IMR-90 (cell line): ENCODE data around the gene RIC8A. TPM values are rescaled to one million over a fixed set of nuclear protein-coding genes. Genes with fewer than 3 reads are reported as not detected.
A peak's percentile ranks its signal among the peaks of the same experiment; 100 is the strongest.

Experiments used
- ATAC-seq: fragments of 200-7000 bp; cut with Tn5 transposase; 2 replicates; pipeline ENCODE4 v1.9.1; 2020; ENCODE audit warnings: low read depth, mild to moderate bottlenecking, moderate library complexity
- BruUV-seq: library from RNA; stranded (reverse); fragments of 400-500 nt; replicated peaks from 2 replicates; lab custom pipeline; 2021; lab: Mats Ljungman, UMichigan
- CTCF ChIA-PET: fragments of 300-600 bp; formaldehyde crosslinking; extraction: SDS; loops from one replicate; lab custom pipeline; 2021; ENCODE audit warnings: antibody characterized with exemption; lab: Yijun Ruan, JAX
- POLR2A ChIA-PET: fragments of 300-600 bp; sonication (Branson Sonifier 250); formaldehyde crosslinking; loops from one replicate; lab custom pipeline; 2022; ENCODE audit warnings: antibody characterized with exemption; ENCODE audit not compliant: unreplicated experiment; lab: Charles Lee
- DNase-seq: peaks from one replicate; pipeline ENCODE4 v3.0.0; 2013
- H2AFZ ChIP-seq: replicated peaks from 2 replicates; pipeline ENCODE3; 2013; ENCODE audit warnings: low read length, mild to moderate bottlenecking; ENCODE audit not compliant: poor library complexity
- H2AK5ac ChIP-seq: 2 replicates; pipeline ENCODE4 v1.6.1; 2013; ENCODE audit warnings: low read depth, low read length, inconsistent platforms
- H2AK9ac ChIP-seq: replicated peaks from 2 replicates; pipeline ENCODE3; 2013; ENCODE audit warnings: mild to moderate bottlenecking, low read depth, low read length, moderate library complexity; ENCODE audit not compliant: poor library complexity
- H2BK120ac ChIP-seq: 2 replicates; pipeline ENCODE4 v1.6.1; 2013; ENCODE audit warnings: low read depth, low read length, inconsistent platforms
- H2BK15ac ChIP-seq: 3 replicates; pipeline ENCODE4 v1.6.1; 2013; ENCODE audit warnings: low read depth, low read length, inconsistent platforms
- H2BK20ac ChIP-seq: 2 replicates; pipeline ENCODE4 v1.6.1; 2013; ENCODE audit warnings: low read depth, mild to moderate bottlenecking, inconsistent platforms, low read length, moderate library complexity
- H2BK5ac ChIP-seq: 2 replicates; pipeline ENCODE4 v1.6.1; 2013; ENCODE audit warnings: mild to moderate bottlenecking, low read depth, low read length, inconsistent platforms; ENCODE audit not compliant: poor library complexity, severe bottlenecking
- H3K14ac ChIP-seq: replicated peaks from 2 replicates; pipeline ENCODE4 v1.6.1; 2013; ENCODE audit warnings: low read depth, low read length, inconsistent platforms
- H3K18ac ChIP-seq: 2 replicates; pipeline ENCODE4 v1.6.1; 2013; ENCODE audit warnings: low read depth, low read length, control low read depth
- H3K23ac ChIP-seq: 2 replicates; pipeline ENCODE4 v1.6.1; 2013; ENCODE audit warnings: low read depth, low read length, inconsistent platforms
- H3K27ac ChIP-seq: 2 replicates; pipeline ENCODE4 v1.5.1; 2013; ENCODE audit warnings: mild to moderate bottlenecking, control low read depth, low read length; ENCODE audit not compliant: insufficient read depth
- H3K27me3 ChIP-seq: 2 replicates; pipeline ENCODE4 v1.6.1; 2013; ENCODE audit warnings: low read length; ENCODE audit not compliant: control insufficient read depth, insufficient read depth
- H3K36me3 ChIP-seq: 2 replicates; pipeline ENCODE4 v1.6.1; 2013; ENCODE audit warnings: low read length, mixed read lengths; ENCODE audit not compliant: control insufficient read depth, insufficient read depth
- H3K4ac ChIP-seq: 2 replicates; pipeline ENCODE4 v1.6.1; 2013; ENCODE audit warnings: low read depth, low read length, inconsistent platforms
- H3K4me1 ChIP-seq: 2 replicates; pipeline ENCODE4 v1.6.1; 2013; ENCODE audit warnings: low read length, mixed read lengths; ENCODE audit not compliant: control insufficient read depth, insufficient read depth
- H3K4me2 ChIP-seq: 2 replicates; pipeline ENCODE4 v1.6.1; 2013; ENCODE audit warnings: low read depth, mild to moderate bottlenecking, control low read depth, low read length, moderate library complexity
- H3K4me3 ChIP-seq: 2 replicates; pipeline ENCODE4 v1.5.1; 2013; ENCODE audit warnings: low read depth, mild to moderate bottlenecking, control low read depth, low read length, moderate library complexity; ENCODE audit not compliant: insufficient read depth
- H3K56ac ChIP-seq: 2 replicates; pipeline ENCODE4 v1.6.1; 2013; ENCODE audit warnings: low read length, inconsistent platforms; ENCODE audit not compliant: insufficient read depth; ENCODE audit errors: extremely low read depth
- H3K79me1 ChIP-seq, 2 experiments: 2 replicates each; pipeline ENCODE4 v1.6.1; 2013; ENCODE audit warnings: low read length in 2 of 2, inconsistent platforms in 1 of 2, low read depth in 1 of 2
- H3K9ac ChIP-seq: 2 replicates; pipeline ENCODE4 v1.6.1; 2013; ENCODE audit warnings: low read depth, low read length, control low read depth
- H3K9me1 ChIP-seq: 2 replicates; pipeline ENCODE4 v1.6.1; 2013; ENCODE audit warnings: low read length, inconsistent platforms; ENCODE audit not compliant: insufficient read depth
- H3K9me3 ChIP-seq: 2 replicates; pipeline ENCODE4 v1.6.1; 2013; ENCODE audit warnings: low read length; ENCODE audit not compliant: control insufficient read depth, insufficient read depth
- H4K20me1 ChIP-seq: 2 replicates; pipeline ENCODE4 v1.6.1; 2013; ENCODE audit warnings: low read length, inconsistent platforms; ENCODE audit not compliant: insufficient read depth
- H4K5ac ChIP-seq: 2 replicates; pipeline ENCODE4 v1.6.1; 2013; ENCODE audit warnings: mild to moderate bottlenecking, low read depth, low read length, control low read depth
- H4K8ac ChIP-seq, 2 experiments: 2 replicates each; pipeline ENCODE4 v1.6.1; 2013; ENCODE audit warnings: low read depth in 2 of 2, low read length in 2 of 2, control low read depth in 1 of 2, inconsistent platforms in 1 of 2
- H4K91ac ChIP-seq: 2 replicates; pipeline ENCODE4 v1.6.1; 2013; ENCODE audit warnings: low read depth, low read length, inconsistent platforms; ENCODE audit not compliant: insufficient read depth
- BHLHE40 ChIP-seq: fragments of 150-350 bp; IDR thresholded peaks from 2 replicates; pipeline ENCODE4 v1.6.1; 2016; ENCODE audit warnings: mild to moderate bottlenecking, low read depth, low read length
- CEBPB ChIP-seq: IDR thresholded peaks from 2 replicates; pipeline ENCODE4 v1.6.1; 2012; ENCODE audit warnings: low read depth, low read length, improper control_type of control experiment
- CHD1 ChIP-seq: IDR thresholded peaks from 2 replicates; pipeline ENCODE4 v1.6.1; 2012; ENCODE audit warnings: low read depth, low read length, improper control_type of control experiment
- CTCF ChIP-seq: conservative IDR thresholded peaks from 2 replicates; pipeline ENCODE4 v1.5.1; 2012; ENCODE audit warnings: mild to moderate bottlenecking, low read depth, low read length, improper control_type of control experiment
- ELK1 ChIP-seq: fragments of 150-350 bp; IDR thresholded peaks from 2 replicates; pipeline ENCODE4 v1.6.1; 2016; ENCODE audit warnings: low read depth, mild to moderate bottlenecking, low read length, moderate library complexity, borderline replicate concordance
- MAFK ChIP-seq: IDR thresholded peaks from 2 replicates; pipeline ENCODE4 v1.6.1; 2012; ENCODE audit warnings: low read depth, low read length, improper control_type of control experiment
- MAZ ChIP-seq: IDR thresholded peaks from 2 replicates; pipeline ENCODE4 v1.6.1; 2012; ENCODE audit warnings: low read depth, mild to moderate bottlenecking, low read length, improper control_type of control experiment, moderate library complexity, borderline replicate concordance
- MXI1 ChIP-seq: IDR thresholded peaks from 2 replicates; pipeline ENCODE4 v1.6.1; 2012; ENCODE audit warnings: low read depth, mild to moderate bottlenecking, low read length, moderate library complexity, borderline replicate concordance
- NFE2L2 ChIP-seq: fragments of 150-350 bp; IDR thresholded peaks from 2 replicates; pipeline ENCODE4 v1.6.1; 2016; ENCODE audit warnings: low read depth, mild to moderate bottlenecking, low read length
- POLR2A ChIP-seq: IDR thresholded peaks from 2 replicates; pipeline ENCODE4 v1.6.1; 2012; ENCODE audit warnings: mild to moderate bottlenecking, low read depth, low read length
- RAD21 ChIP-seq: IDR thresholded peaks from 2 replicates; pipeline ENCODE4 v1.6.1; 2012; ENCODE audit warnings: low read length, improper control_type of control experiment
- RCOR1 ChIP-seq: IDR thresholded peaks from 2 replicates; pipeline ENCODE4 v1.6.1; 2012; ENCODE audit warnings: mild to moderate bottlenecking, low read length, improper control_type of control experiment; ENCODE audit not compliant: insufficient replicate concordance
- RFX5 ChIP-seq: IDR thresholded peaks from 2 replicates; pipeline ENCODE4 v1.8.0; 2012; ENCODE audit warnings: low read depth, mild to moderate bottlenecking, low read length, moderate library complexity
- SMC3 ChIP-seq: fragments of 150-350 bp; IDR thresholded peaks from 2 replicates; pipeline ENCODE4 v1.6.1; 2016; ENCODE audit warnings: low read depth, mild to moderate bottlenecking, antibody characterized with exemption, low read length, moderate library complexity
- USF2 ChIP-seq: fragments of 150-350 bp; IDR thresholded peaks from 2 replicates; pipeline ENCODE4 v1.6.1; 2017; ENCODE audit warnings: mild to moderate bottlenecking, antibody characterized with exemption, low read length, low read depth
- whole genome bisulfite sequencing, 2 experiments: methylation state at CpG; one replicate each; pipeline versions ENCODE4 v1.1.5 to v1.1.7; 2013; ENCODE audit warnings: missing lambda C conversion rate in 2 of 2; ENCODE audit not compliant: insufficient read length in 1 of 2; ENCODE audit errors: extremely low coverage in 2 of 2; 5-methylcytosine and 5-hydroxymethylcytosine counted together
- dilution Hi-C: fragments of 300-500 bp; cut with HindIII; formaldehyde crosslinking; loops from one replicate; pipeline ENCODE4 v1.14.3; 2018; ENCODE audit warnings: low sequenced_read_pairs; ENCODE audit not compliant: unreplicated experiment
- in situ Hi-C: fragments of 300-500 bp; cut with MboI; formaldehyde crosslinking; loops from 3 replicates; pipeline ENCODE4 v1.14.3; 2019; ENCODE audit warnings: low sequenced_read_pairs, inconsistent platforms, mixed read lengths
- intact Hi-C: fragments of 100-400 bp; cut with micrococcal nuclease; formaldehyde crosslinking; loops from 2 replicates; pipeline ENCODE4 v1.10.0; 2022
- polyA plus RNA-seq, 3 experiments: library from polyadenylated mRNA; depleted of rRNA; stranded (reverse); fragments of >200 nt; gene quantifications; 2 replicates each; pipeline ENCODE4 v1.2.3, GENCODE V29; 2012; ENCODE audit warnings: low replicate concordance in 1 of 3
- total RNA-seq: library from RNA; depleted of rRNA; stranded (reverse); fragments of >200 nt; gene quantifications from 2 replicates; pipeline ENCODE4 v1.2.3, GENCODE V29; 2012

RIC8A gene
- total and polyA plus RNA-seq, 2 of the 4 experiments (the other 2 are of a cell fraction): 129 to 188 TPM

DNA sequence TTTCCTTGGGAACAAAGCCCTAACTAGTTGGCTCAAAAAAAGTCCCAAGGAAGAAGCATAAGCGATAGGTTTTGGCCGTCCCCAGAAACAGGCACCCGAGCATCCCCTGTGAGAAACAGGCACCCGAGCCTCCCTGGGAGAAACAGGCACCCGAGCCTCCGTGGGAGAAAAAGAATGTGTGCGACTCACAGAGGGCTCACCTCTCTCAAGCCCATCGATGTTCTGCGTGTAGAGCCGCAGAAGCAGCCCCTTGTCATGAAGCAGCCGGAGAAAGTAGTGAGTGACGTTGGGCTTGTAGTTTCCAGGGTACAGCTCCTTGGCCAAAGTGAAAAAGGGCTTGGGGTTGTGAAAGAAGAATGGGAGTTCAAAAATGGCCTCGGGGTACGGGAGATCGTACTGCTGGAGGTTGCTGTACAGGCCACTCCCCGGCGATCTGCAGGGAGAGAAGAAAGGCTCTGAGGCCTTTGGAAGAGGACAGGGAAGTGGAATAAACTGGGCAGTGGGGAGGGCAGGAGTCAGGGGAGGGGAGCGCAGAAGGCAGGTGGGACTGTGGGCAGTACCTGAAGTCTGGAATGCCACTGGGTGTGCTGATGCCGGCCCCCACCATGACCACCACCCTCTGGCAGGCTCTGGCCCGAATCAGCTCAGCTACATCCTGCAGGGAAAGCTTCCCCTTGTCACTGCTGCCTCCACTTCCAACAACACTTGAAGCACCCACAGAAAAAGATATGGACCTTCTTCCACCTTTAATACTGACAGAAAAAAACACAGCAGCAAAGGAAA, 25.5 kb downstream of the RIC8A start:
- in situ Hi-C loops: no loop called here
- Histone ChIP-seq H3K27me3 (no peaks in the 10 kb centered on the region), H3K9ac (no peak overlapping the region)
- no peak for TF ChIP-seq POLR2A
- no peak for TF ChIP-seq CHD1
- TF ChIP-seq USF2: no peak
- TF ChIP-seq BHLHE40: no peak
- no peak for TF ChIP-seq RAD21
- TF ChIP-seq NFE2L2: no peak
- TF ChIP-seq RCOR1: no peak
- no peak for TF ChIP-seq CEBPB
- no peak for TF ChIP-seq MXI1
- no peak for TF ChIP-seq MAZ
- TF ChIP-seq CTCF: no peak
- TF ChIP-seq RFX5: no peak
- no peak for TF ChIP-seq MAFK
- TF ChIP-seq ELK1: no peak
- TF ChIP-seq SMC3: no peak

More for the DNA sequence above, 25.5 kb downstream of the RIC8A start:
- no peak for ATAC-seq
- WGBS, 2 experiments: 98% methylated on average over 11 of the region's 20 CpGs; no CpG with 5 or more reads in 1 of the 2 experiments
- Histone ChIP-seq H3K4me1 (peaks cover 2% of the 10 kb centered on the region), H2BK5ac (no peak overlapping the region), H2AK9ac (peak overlapping the region; percentile 13), H3K56ac (no peak overlapping the region), H3K9me3 (no peaks in the 10 kb centered on the region), H4K91ac (no peak overlapping the region), H3K14ac (no peak overlapping the region), H3K4me3 (no peak overlapping the region), H3K9me1 (no peaks in the 10 kb centered on the region), H2BK20ac (no peak overlapping the region), H3K18ac (no peak overlapping the region), H3K4me2 (no peak overlapping the region), H4K8ac (no peak overlapping the region), H3K79me1 (peaks cover 9 to 44% of the 10 kb centered on the region in 2 experiments; a peak in 3 of 4 replicates), H2AK5ac (no peak overlapping the region), H3K4ac (no peak overlapping the region), H2BK120ac (no peak overlapping the region), H3K36me3 (peaks cover 2% of the 10 kb centered on the region; the same call in 1 of the 2 replicates), H4K5ac (no peak overlapping the region), H2AFZ (no peak overlapping the region), H3K27ac (no peak overlapping the region), H2BK15ac (no peak overlapping the region), H3K23ac (no peak overlapping the region; the same call in 1 of the 2 replicates), H4K20me1 (peaks cover 5% of the 10 kb centered on the region)
- POLR2A ChIA-PET: no interaction called here
- BruUV-seq: no TSS peak
- CTCF ChIA-PET: no interaction called here
- no peak for DNase-seq
- dilution Hi-C loops (no loop called here), intact Hi-C loops (no loop called here)
